GM19193 (cell line): ENCODE data around the gene CYFIP1.

Experiments used
- POLR2A ChIP-seq: IDR thresholded peaks from 4 replicates; pipeline ENCODE4 v1.6.1; 2011; ENCODE audit not compliant: insufficient read depth, insufficient read length; ENCODE audit errors: extremely low read depth

Gene CYFIP1

DNA sequence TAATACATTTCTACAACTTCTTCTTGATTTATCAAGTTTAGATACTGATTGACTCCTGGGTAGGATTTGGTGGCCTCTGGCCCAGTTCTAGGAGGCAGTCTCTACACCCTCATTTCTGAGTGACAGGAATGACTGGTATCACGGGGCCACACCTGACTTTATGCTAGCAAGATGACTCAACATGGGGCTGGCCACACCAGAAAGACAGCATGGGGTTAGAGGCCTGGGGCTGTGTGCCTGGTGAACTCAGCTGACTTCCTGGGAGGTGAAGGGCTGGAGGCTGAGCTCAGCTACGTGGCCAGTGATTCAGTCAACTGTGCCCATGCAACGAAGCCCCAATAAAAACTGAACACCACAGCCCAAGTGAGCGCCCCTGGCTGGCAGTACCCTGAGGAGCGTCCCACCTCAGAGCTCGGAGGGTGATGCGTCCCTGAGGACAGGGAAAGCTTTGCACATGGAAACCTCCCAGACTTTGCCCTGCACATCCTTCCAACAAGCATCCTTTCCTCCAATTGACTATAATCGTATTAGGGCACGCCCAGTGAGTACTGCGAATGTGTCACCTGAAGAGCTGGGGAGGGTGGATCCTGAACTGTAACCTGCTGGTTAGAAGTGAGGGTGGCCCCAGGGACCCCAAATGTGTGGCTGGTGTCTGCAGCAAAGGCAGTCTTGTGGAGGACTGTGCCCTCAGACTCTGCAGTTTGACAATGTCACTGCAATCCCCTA is 84.5 kb downstream of the CYFIP1 start:
- no peak for TF ChIP-seq POLR2A

DNA sequence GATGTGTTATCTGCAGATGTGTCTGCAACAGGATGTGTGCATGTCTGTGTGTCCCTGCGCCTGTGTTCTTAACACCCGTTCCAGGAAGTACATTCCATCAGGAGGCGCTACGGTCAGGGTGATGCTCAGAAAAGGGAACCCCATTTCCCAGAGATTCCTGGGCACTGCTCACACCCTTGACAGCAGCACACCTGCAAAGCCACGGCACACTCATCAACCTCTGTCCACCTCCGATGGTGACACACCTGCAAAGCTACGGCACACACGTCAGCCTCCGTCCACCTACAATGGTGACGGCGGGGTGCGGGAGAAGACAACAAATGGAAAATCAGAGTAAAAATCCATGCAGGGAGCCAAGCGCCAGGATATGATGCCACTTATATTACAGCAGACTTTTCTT is 86.3 kb downstream of the CYFIP1 start:
- TF ChIP-seq POLR2A, result no peak

DNA sequence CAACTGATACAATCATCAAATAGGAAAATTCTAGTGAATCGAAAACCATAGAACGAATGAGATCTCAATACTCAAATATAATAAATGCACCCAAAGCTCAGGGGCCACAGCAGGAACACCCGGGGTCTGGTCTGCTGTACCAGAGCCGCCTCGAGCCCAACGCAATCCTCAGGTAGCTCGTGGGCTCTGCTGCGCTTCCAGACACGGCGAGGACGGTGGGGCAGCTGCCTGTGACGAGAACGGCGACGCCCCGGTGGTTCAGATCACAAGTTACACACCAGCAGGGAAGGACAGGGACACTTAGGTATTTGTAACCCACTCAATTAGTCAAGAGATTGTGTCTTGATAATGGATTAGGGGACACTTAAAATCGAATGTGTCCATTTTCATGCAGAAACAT is 87.1 kb downstream of the CYFIP1 start:
- no peak for TF ChIP-seq POLR2A

DNA sequence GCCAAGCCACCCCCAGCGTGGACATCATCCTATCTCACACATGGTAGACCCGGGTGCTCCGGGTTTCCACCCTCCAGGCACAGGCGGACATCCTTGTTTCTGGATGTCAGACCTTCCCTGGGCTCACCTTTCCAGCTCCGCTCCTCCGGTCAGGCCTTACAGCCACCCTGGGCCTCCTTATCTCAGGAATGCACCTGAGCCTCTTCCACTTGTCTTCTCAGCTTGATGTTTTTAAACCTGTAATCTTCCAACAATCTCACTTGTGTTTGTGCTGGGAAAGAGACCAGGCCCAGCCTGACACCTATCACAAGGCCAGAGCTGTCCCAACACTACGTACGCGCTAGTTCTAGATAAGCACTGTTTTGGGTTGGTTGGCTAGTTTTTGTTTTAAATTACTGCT is 87.8 kb downstream of the CYFIP1 start:
- TF ChIP-seq POLR2A, result no peak

DNA sequence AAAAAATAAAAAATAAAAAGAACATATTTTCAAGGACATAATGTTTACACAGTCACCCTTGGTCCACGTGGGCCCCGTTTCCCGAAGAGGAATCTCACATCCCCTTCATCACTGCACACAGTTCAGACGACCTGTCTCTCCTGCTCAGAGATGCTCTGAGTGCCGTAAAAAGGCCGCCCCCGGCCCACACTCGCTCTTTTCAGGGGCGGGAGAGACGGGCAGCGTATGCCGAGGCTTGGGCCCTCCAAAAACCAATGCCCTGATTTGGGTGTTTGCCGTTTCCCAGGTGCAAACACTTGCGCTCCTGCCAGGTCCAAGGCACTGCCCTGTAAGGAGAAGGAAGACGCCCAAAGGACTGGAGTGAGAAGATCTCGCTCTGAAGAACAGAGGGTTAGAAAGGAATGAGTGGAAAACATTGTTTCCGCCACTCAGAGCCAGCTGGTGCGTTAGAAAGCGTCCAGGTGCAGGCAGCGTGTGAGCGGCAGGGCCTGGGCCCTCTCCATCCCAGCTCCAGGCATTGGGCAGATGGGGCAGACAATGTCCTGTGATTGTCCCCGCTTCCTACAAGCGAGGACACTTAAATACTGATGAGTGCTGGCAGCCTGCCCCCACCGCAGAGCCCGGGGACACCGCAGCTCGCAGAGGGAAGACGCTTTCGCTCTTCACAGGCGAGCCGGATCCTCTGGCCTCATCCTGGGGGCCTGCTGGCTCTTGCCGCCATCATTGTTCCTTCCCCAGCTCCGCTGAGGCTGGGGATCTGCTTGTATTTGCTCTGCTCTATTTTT is 88.5 kb downstream of the CYFIP1 start:
- TF ChIP-seq POLR2A, result no peak

DNA sequence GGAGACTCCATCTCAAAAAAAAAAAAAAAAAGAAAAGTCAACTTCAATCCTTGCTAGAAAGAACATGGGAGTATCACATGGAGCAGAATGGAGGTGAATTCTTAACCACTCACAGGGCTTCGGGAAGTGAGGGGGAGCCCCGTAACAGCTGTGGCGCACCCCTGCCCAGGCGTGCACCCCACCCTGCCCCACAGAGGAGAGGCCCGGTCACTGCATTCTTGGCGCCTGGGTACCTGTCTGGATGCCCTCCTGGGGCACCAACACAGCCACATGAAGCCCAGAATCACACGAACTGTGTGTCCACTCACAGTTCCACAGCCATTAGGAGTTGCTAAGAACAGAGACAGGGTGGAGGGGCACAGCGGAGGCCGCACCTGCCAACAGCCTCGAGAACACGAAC is 89.9 kb downstream of the CYFIP1 start:
- no peak for TF ChIP-seq POLR2A

DNA sequence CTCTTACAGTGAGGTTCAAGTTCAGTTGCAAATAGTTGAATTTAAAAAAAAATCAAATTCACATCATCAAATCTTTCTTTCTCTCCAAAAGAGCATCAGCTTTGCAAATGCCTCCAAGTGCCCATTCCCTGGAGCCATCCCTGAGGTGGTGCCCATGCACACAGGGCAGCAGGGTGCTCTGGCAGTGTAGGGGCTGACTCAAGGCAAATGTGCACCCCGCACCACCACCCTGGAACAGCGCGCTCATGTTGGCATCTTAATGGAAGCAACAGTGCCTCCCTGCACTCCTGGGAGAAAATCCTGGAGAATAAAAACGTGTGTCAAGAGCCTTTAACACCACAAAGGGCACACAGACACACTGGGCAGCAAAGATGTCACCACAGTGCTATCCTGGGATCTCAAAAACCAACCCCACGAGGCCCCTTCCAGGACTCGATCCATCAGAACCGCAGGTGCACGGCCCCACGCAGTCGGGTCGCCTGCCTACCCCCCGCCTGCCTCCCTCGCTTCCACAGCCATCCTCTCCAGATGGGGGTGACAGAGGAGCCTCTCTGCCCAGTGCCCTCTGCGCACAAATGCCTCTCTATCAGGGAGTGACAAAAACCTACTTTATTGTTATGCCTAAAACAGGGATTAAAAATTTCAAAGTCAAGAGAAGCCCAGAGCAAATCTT is 90.9 kb downstream of the CYFIP1 start:
- no peak for TF ChIP-seq POLR2A

DNA sequence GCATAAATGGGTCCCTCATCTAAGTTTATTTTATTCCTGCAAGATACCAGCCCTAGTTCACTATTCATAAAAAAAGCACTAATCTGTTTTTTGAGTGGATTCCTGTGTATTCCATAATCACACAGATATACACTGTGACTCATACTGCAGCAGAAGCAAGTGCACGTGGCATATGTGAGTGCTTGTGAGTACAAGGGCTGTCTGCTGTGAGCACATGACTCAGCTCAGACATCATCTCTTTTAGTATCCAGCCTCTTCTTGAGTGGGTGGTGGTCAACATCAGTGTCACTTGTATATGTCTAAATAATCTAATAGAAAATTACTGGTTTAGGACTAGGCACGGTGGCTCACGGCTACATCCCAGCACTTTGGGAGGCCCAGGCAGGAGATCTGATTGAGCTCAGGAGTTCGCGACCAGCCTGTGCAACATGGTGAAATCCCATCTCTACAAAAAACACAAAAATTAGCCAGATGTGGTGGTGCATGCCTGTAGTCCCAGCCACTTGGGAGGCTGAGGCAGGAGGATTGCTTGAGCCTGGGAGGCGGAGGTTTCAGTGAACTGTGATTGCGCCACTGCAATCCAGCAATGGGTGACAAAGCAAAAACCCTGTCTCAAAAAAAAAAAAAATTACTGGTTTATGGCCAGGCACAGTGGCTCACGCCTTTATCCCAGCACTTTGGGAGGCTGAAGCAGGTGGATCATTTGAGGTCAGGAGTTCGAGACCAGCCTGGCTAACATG is 91.9 kb downstream of the CYFIP1 start:
- no peak for TF ChIP-seq POLR2A

DNA sequence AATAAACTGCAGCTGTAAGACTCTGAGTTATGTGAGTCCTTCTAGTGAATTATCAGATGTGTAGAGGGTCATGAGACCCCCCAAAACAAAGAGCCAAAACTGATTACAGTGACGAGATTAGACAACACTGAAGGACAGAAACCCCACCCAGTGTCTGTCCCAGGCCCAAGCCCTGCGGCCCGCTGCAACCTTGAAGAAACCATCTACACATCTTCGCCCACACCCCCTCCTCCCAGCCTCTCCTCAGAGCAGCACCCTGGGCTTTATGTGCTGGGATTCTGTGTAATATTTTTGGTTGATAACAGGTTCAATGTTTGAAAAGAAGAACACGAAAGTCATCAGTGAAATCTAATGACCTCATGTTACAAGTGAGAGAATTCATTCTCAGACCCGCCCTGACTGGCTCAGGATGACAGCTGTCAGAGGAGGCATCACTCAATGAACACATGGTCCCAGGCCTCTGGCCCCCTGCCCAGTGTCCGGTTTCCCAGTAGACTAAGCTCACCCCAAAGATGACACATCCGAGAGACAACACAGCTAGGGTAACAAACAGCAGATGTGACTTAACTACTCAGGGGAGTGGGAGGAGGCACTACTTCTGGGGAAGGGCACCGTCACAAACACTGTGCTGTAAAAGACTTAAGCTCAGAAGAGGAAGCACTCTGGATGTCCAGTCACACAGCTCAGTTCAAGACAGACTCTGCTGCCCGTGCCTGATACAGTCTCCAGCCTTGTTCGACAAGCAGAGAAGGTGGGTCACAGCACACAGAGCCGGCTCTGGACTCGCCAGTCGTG is 92.8 kb downstream of the CYFIP1 start:
- no peak for TF ChIP-seq POLR2A

DNA sequence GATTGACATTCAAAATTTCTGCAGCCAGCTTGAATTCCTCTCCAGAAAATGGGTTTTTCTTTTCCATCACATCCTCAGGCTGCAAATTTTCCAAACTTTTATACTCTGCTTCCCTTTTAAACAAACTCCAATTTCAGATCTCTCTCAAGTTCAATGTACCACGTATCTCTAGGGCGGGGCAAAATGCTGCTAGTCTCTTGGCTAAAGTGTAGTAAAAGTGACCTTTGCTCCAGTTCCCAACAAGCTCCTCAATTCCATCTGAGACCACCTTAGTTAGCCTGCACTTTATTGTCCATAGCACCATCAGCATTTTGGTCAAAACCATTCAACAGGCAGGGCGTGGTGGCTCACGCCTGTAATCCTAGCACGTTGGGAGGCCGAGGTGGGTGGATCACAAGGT is 95.0 kb downstream of the CYFIP1 start:
- TF ChIP-seq POLR2A, result no peak

DNA sequence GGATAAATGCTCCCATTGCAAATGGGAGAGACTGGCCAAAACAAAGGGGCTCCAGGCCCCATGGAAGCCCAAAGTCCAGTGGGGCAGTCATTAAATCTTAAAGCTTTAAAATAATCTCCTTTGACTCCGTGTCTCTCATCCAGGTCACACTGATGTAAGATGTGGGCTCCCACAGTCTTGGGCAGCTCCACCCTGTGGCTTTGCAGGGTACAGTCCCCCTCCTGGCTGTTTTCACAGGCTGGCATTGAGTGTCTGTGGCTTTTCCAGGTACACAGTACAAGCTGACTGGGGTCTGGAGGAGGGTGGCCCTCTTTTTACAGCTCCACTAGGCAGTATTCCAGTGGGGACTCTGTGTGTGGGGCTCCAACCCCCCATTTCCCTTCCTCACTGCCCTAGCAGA is 95.8 kb downstream of the CYFIP1 start:
- TF ChIP-seq POLR2A, result no peak

DNA sequence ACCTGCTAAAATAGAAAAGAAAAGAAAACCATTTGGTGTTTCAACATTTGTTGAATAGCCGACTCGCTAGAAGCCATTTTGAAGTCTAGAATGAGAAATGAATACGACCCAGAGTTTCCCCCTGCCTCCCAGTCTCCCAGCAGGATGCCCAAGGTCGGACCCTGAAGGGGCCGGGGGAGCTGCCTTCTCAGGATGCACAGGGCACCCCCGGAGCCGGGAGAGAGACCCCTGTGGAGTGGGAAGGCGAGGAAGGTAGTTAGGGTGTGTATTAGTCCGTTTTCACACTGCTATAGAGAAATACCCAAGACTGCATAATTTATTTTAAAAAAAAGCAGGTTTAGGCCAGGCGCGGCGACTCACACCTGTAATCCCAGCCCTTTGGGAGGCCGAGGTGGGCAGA is 97.0 kb downstream of the CYFIP1 start:
- TF ChIP-seq POLR2A, result no peak

DNA sequence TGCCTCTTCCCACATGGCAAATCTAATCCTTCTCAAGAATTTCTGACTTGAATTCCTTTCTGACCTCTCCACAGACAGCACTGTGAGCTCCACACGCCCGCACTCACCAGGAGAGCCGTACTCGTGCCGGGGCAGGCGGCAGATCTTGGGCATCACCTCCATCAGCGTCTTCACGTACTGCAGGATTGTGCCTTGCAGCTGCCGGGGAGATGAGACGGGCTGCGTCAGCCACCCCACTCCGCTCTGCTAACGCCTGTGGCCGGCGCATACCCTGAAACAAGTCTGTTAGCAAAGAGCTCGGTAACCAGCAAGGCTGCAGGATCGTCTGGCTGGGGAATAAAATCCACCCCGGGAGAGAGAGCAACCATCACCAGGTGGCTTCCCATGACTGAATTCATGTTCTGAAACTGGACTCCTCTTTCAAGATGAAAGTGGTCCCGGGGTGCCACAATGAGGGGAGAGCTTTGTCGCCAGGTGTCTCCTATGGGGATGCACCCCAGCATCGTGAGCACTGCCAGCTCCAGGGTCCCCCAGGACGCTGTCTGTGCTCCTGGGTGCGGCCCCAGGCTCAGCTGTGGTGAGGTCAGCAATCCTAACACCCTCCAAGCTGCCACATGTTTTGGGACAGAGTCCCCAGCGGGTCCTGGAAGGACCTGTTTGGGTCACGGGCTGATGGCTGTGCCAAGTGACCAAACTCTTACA is 98.3 kb downstream of the CYFIP1 start:
- no peak for TF ChIP-seq POLR2A
